Measurements from ENCODE around the gene LYRM4. TPM values are rescaled to one million over a fixed set of nuclear protein-coding genes. Genes with fewer than 3 reads are reported as not detected.

LYRM4 gene
- total RNA-seq, 1 donor from 2014 or later: 28.5 TPM

- intact Hi-C loops (cut with micrococcal nuclease): no loop called here
- no peaks in the 10 kb centered on the region for H3K9me3 ChIP-seq (replicated peaks)
- no peaks in the 10 kb centered on the region for H3K4me1 ChIP-seq
- no peak overlapping the region for H3K27ac ChIP-seq (replicated peaks)
- no peaks in the 10 kb centered on the region for H3K27me3 ChIP-seq (ENCODE audit: low read depth)
- no peak for DNase-seq
- H3K4me3 ChIP-seq: no peak overlapping the region
- H3K36me3 ChIP-seq: no peaks in the 10 kb centered on the region
- TF ChIP-seq CTCF (IDR thresholded peaks at IDR 0.05; ENCODE audit: borderline replicate concordance): no peak
These were observed 103.1 kb downstream of the LYRM4 start for GRCh38 chr6:5157621-5158138.

- H3K4me3 ChIP-seq: no peak overlapping the region
- no peaks in the 10 kb centered on the region for H3K9me3 ChIP-seq (replicated peaks)
- H3K27ac ChIP-seq (replicated peaks): no peak overlapping the region
- H3K36me3 ChIP-seq: no peaks in the 10 kb centered on the region
- intact Hi-C loops (cut with micrococcal nuclease): no loop called here
- no peaks in the 10 kb centered on the region for H3K4me1 ChIP-seq
- H3K27me3 ChIP-seq (ENCODE audit: low read depth): no peaks in the 10 kb centered on the region
- no peak for DNase-seq
- TF ChIP-seq CTCF (IDR thresholded peaks at IDR 0.05; ENCODE audit: borderline replicate concordance): no peak
These were observed 104.1 kb downstream of the LYRM4 start for GRCh38 chr6:5156627-5157026.

- no peak for DNase-seq
- Histone ChIP-seq H3K9me3 (replicated peaks) (no peaks in the 10 kb centered on the region), H3K4me3 (no peak overlapping the region), H3K36me3 (no peaks in the 10 kb centered on the region), H3K27ac (replicated peaks) (no peak overlapping the region), H3K4me1 (no peaks in the 10 kb centered on the region), H3K27me3 (ENCODE audit: low read depth) (no peaks in the 10 kb centered on the region)
- TF ChIP-seq CTCF (IDR thresholded peaks at IDR 0.05; ENCODE audit: borderline replicate concordance): no peak
- intact Hi-C loops (cut with micrococcal nuclease): no loop called here
These were observed 104.8 kb downstream of the LYRM4 start for GRCh38 chr6:5155906-5156305.

- no peaks in the 10 kb centered on the region for H3K27me3 ChIP-seq (ENCODE audit: low read depth)
- no peak for TF ChIP-seq CTCF (IDR thresholded peaks at IDR 0.05; ENCODE audit: borderline replicate concordance)
- no peaks in the 10 kb centered on the region for H3K4me1 ChIP-seq
- no peak for DNase-seq
- intact Hi-C loops (cut with micrococcal nuclease): no loop called here
- H3K36me3 ChIP-seq: no peaks in the 10 kb centered on the region
- H3K27ac ChIP-seq (replicated peaks): no peak overlapping the region
- H3K9me3 ChIP-seq (replicated peaks): no peaks in the 10 kb centered on the region
- H3K4me3 ChIP-seq: no peak overlapping the region
These were observed 107.6 kb downstream of the LYRM4 start for GRCh38 chr6:5153186-5153585.

GRCh38 chr6:5152460-5152859, 108.3 kb downstream of the LYRM4 start:
- H3K27ac ChIP-seq (replicated peaks): no peak overlapping the region
- H3K4me3 ChIP-seq: no peak overlapping the region
- no peaks in the 10 kb centered on the region for H3K27me3 ChIP-seq (ENCODE audit: low read depth)
- H3K36me3 ChIP-seq: no peaks in the 10 kb centered on the region
- no peak for TF ChIP-seq CTCF (IDR thresholded peaks at IDR 0.05; ENCODE audit: borderline replicate concordance)
- intact Hi-C loops (cut with micrococcal nuclease): no loop called here
- no peaks in the 10 kb centered on the region for H3K9me3 ChIP-seq (replicated peaks)
- no peaks in the 10 kb centered on the region for H3K4me1 ChIP-seq
- no peak for DNase-seq

All from left ventricle myocardium inferior (tissue), 1 donor.